C4-2B (cell line): ENCODE results near the gene PIPOX.

Experiments used
- CTCF ChIP-seq: fragments of 450-650 bp; conservative IDR thresholded peaks from 2 replicates; pipeline ENCODE4 v1.5.1; 2017; ENCODE audit warnings: mild to moderate bottlenecking
- ZFX ChIP-seq: fragments of 450-650 bp; IDR thresholded peaks from 2 replicates; pipeline ENCODE4 v1.6.1; 2017

GRCh38 chr17:29004081-29004692, 38.8 kb upstream of the PIPOX start:
- TF ChIP-seq CTCF: no peak
- TF ChIP-seq ZFX: no peak
